SK-N-SH treated with all-trans-retinoic acid at 6 μM for 48 hours (cell line): ENCODE data around the gene GALE.

Source experiments
- ATAC-seq: fragments of 200-7000 bp; cut with Tn5 transposase; 3 replicates; pipeline ENCODE4 v1.9.1; 2020; ENCODE audit warnings: mild to moderate bottlenecking, moderate library complexity
- ARNTL ChIP-seq: fragments of 450-650 bp; formaldehyde crosslinking; IDR thresholded peaks from 2 replicates; pipeline ENCODE4 v1.5.0; 2020; ENCODE audit warnings: low read depth, mild to moderate bottlenecking, moderate library complexity, borderline replicate concordance
- BACH2 ChIP-seq: fragments of 250-450 bp; sonication (Bioruptor Pico); IDR thresholded peaks from 2 replicates; pipeline ENCODE4 v1.9.0; 2021; ENCODE audit warnings: mild to moderate bottlenecking, borderline replicate concordance
- CSDC2 ChIP-seq: fragments of 250-450 bp; sonication (Bioruptor Pico); IDR thresholded peaks from 2 replicates; pipeline ENCODE4 v1.5.0; 2020; ENCODE audit warnings: mild to moderate bottlenecking, moderate library complexity
- ESRRG ChIP-seq: fragments of 250-450 bp; sonication (Bioruptor Pico); IDR thresholded peaks from 2 replicates; pipeline ENCODE4 v1.6.1; 2021; ENCODE audit warnings: mild to moderate bottlenecking
- GLIS3 ChIP-seq: fragments of 250-450 bp; sonication (Bioruptor Pico); IDR thresholded peaks from 2 replicates; pipeline ENCODE4 v1.5.0; 2020; ENCODE audit warnings: mild to moderate bottlenecking, moderate library complexity
- ISL1 ChIP-seq: fragments of 250-450 bp; sonication (Bioruptor Pico); IDR thresholded peaks from 2 replicates; pipeline ENCODE4 v2.1.2; 2022; ENCODE audit warnings: mild to moderate bottlenecking, moderate library complexity
- OSR1 ChIP-seq: fragments of 250-450 bp; sonication (Bioruptor Pico); IDR thresholded peaks from 2 replicates; pipeline ENCODE4 v1.8.0; 2022; ENCODE audit warnings: moderate library complexity, mild to moderate bottlenecking, inconsistent platforms
- PPARA ChIP-seq: fragments of 250-450 bp; sonication (Bioruptor Pico); IDR thresholded peaks from 2 replicates; pipeline ENCODE4 v1.5.0; 2020; ENCODE audit warnings: mild to moderate bottlenecking, borderline replicate concordance
- RARB ChIP-seq: fragments of 250-450 bp; sonication (Bioruptor Pico); IDR thresholded peaks from 2 replicates; pipeline ENCODE4 v1.8.0; 2021; ENCODE audit warnings: mild to moderate bottlenecking, moderate library complexity
- SNAI2 ChIP-seq: fragments of 250-450 bp; sonication (Bioruptor Pico); IDR thresholded peaks from 2 replicates; pipeline ENCODE4 v1.5.0; 2020; ENCODE audit warnings: mild to moderate bottlenecking, moderate library complexity
- TCF4 ChIP-seq: fragments of 250-450 bp; sonication (Bioruptor Pico); IDR thresholded peaks from 2 replicates; pipeline ENCODE4 v1.8.0; 2021; ENCODE audit warnings: mild to moderate bottlenecking, moderate library complexity, borderline replicate concordance
- ZC3H10 ChIP-seq: fragments of 250-450 bp; sonication (Bioruptor Pico); IDR thresholded peaks from 2 replicates; pipeline ENCODE4 v1.5.1; 2021; ENCODE audit warnings: mild to moderate bottlenecking, moderate library complexity
- ZFP3 ChIP-seq: fragments of 250-450 bp; sonication (Bioruptor Pico); IDR thresholded peaks from 2 replicates; pipeline ENCODE4 v1.5.0; 2020; ENCODE audit warnings: mild to moderate bottlenecking, moderate library complexity
- ZFP30 ChIP-seq: fragments of 450-650 bp; formaldehyde crosslinking; IDR thresholded peaks from 2 replicates; pipeline ENCODE4 v1.5.0; 2022; ENCODE audit warnings: mild to moderate bottlenecking, moderate library complexity
- ZNF70 ChIP-seq: fragments of 450-650 bp; formaldehyde crosslinking; IDR thresholded peaks from 2 replicates; pipeline ENCODE4 v1.5.0; 2020; ENCODE audit warnings: mild to moderate bottlenecking, moderate library complexity
- ZNF8 ChIP-seq: fragments of 450-650 bp; formaldehyde crosslinking; IDR thresholded peaks from 2 replicates; pipeline ENCODE4 v1.5.0; 2020; ENCODE audit warnings: mild to moderate bottlenecking, moderate library complexity
- TF ChIP-seq, protein P1 (sequence below): fragments of 250-450 bp; sonication (Bioruptor Pico); IDR thresholded peaks from 2 replicates; pipeline ENCODE4 v1.8.0; 2020; ENCODE audit warnings: mild to moderate bottlenecking, moderate library complexity, borderline replicate concordance
- TF ChIP-seq, protein P2 (sequence below): fragments of 250-450 bp; sonication (Bioruptor Pico); IDR thresholded peaks from 2 replicates; pipeline ENCODE4 v1.8.0; 2021; ENCODE audit warnings: low read depth, mild to moderate bottlenecking, moderate library complexity, borderline replicate concordance
- TF ChIP-seq, protein P3 (sequence below): fragments of 250-450 bp; sonication (Bioruptor Pico); IDR thresholded peaks from 2 replicates; pipeline ENCODE4 v1.5.1; 2020; ENCODE audit warnings: low read depth, mild to moderate bottlenecking, moderate library complexity
- TF ChIP-seq, protein P4 (sequence below): fragments of 250-450 bp; sonication (Bioruptor Pico); IDR thresholded peaks from 2 replicates; pipeline ENCODE4 v1.5.1; 2021; ENCODE audit warnings: mild to moderate bottlenecking, moderate library complexity
- TF ChIP-seq, protein P5 (sequence below): fragments of 250-450 bp; sonication (Bioruptor Pico); IDR thresholded peaks from 2 replicates; pipeline ENCODE4 v1.5.0; 2020; ENCODE audit warnings: mild to moderate bottlenecking, moderate library complexity

Gene GALE

DNA sequence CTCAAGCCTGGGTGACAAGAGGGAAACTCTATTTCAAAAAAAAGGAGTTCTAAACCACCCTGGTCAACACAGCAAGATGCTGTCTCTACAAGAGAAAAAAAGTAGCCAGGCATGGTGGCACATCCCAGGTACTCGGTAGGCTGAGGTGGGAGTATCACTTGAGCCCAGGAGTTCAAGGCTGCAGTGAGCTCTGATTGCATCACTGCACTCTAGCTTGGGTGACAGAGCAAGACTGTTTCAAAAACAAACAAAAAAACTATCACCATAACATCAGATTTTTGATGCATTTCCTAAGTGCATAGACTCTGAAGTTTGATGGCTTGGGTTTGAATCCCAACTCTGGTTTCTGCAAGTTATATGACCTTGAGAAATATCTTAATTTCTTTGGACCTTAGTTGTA, 47.6 kb downstream of the GALE start (continued):
- TF ChIP-seq, protein P1, sequence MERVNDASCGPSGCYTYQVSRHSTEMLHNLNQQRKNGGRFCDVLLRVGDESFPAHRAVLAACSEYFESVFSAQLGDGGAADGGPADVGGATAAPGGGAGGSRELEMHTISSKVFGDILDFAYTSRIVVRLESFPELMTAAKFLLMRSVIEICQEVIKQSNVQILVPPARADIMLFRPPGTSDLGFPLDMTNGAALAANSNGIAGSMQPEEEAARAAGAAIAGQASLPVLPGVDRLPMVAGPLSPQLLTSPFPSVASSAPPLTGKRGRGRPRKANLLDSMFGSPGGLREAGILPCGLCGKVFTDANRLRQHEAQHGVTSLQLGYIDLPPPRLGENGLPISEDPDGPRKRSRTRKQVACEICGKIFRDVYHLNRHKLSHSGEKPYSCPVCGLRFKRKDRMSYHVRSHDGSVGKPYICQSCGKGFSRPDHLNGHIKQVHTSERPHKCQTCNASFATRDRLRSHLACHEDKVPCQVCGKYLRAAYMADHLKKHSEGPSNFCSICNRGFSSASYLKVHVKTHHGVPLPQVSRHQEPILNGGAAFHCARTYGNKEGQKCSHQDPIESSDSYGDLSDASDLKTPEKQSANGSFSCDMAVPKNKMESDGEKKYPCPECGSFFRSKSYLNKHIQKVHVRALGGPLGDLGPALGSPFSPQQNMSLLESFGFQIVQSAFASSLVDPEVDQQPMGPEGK (CRISPR knock-in tag) = no peak
- TF ChIP-seq SNAI2 (CRISPR knock-in tag) = no peak
- TF ChIP-seq ZFP30 = no peak
- TF ChIP-seq PPARA (CRISPR knock-in tag) = no peak
- TF ChIP-seq GLIS3 (CRISPR knock-in tag) = no peak
- TF ChIP-seq, all 23 proteins: peak for 0

DNA sequence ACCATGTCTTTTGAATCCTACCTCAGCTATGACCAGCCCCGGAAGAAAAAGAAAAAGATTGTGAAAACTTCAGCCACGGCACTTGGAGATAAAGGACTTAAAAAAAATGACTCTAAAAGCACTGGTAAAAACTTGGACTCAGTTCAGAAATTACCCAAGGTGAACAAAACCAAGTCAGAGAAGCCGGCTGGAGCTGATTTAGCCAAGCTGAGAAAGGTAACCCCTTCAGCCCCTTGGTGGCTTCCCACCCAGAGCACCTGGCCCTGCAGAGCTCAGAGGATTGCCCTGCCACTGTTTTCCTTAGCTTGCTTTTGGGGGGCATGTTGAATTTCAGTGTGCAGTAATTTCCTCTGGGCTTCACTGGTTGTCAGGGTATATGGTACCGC, 48.7 kb downstream of the GALE start:
- TF ChIP-seq TCF4 (no peak), ESRRG (CRISPR knock-in tag) (no peak), ZNF70 (no peak), SNAI2 (CRISPR knock-in tag) (no peak), RARB (CRISPR knock-in tag) (no peak), ISL1 (CRISPR knock-in tag) (no peak), ZC3H10 (CRISPR knock-in tag) (no peak), PPARA (CRISPR knock-in tag) (no peak), BACH2 (CRISPR knock-in tag) (no peak), OSR1 (CRISPR knock-in tag) (no peak), ARNTL (CRISPR knock-in tag) (no peak), ZFP3 (no peak), ZNF8 (CRISPR knock-in tag) (no peak), CSDC2 (CRISPR knock-in tag) (no peak), ZFP30 (no peak)
- TF ChIP-seq, protein P2, sequence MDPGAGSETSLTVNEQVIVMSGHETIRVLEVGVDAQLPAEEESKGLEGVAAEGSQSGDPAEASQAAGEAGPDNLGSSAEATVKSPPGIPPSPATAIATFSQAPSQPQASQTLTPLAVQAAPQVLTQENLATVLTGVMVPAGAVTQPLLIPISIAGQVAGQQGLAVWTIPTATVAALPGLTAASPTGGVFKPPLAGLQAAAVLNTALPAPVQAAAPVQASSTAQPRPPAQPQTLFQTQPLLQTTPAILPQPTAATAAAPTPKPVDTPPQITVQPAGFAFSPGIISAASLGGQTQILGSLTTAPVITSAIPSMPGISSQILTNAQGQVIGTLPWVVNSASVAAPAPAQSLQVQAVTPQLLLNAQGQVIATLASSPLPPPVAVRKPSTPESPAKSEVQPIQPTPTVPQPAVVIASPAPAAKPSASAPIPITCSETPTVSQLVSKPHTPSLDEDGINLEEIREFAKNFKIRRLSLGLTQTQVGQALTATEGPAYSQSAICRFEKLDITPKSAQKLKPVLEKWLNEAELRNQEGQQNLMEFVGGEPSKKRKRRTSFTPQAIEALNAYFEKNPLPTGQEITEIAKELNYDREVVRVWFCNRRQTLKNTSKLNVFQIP (CRISPR knock-in tag) = no peak
- TF ChIP-seq, protein P1 (CRISPR knock-in tag) = no peak
- TF ChIP-seq, protein P3, sequence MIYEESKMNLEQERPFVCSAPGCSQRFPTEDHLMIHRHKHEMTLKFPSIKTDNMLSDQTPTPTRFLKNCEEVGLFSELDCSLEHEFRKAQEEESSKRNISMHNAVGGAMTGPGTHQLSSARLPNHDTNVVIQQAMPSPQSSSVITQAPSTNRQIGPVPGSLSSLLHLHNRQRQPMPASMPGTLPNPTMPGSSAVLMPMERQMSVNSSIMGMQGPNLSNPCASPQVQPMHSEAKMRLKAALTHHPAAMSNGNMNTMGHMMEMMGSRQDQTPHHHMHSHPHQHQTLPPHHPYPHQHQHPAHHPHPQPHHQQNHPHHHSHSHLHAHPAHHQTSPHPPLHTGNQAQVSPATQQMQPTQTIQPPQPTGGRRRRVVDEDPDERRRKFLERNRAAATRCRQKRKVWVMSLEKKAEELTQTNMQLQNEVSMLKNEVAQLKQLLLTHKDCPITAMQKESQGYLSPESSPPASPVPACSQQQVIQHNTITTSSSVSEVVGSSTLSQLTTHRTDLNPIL = no peak
- TF ChIP-seq, protein P4, sequence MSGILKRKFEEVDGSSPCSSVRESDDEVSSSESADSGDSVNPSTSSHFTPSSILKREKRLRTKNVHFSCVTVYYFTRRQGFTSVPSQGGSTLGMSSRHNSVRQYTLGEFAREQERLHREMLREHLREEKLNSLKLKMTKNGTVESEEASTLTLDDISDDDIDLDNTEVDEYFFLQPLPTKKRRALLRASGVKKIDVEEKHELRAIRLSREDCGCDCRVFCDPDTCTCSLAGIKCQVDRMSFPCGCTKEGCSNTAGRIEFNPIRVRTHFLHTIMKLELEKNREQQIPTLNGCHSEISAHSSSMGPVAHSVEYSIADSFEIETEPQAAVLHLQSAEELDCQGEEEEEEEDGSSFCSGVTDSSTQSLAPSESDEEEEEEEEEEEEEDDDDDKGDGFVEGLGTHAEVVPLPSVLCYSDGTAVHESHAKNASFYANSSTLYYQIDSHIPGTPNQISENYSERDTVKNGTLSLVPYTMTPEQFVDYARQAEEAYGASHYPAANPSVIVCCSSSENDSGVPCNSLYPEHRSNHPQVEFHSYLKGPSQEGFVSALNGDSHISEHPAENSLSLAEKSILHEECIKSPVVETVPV (CRISPR knock-in tag) = no peak
- TF ChIP-seq, protein P5, sequence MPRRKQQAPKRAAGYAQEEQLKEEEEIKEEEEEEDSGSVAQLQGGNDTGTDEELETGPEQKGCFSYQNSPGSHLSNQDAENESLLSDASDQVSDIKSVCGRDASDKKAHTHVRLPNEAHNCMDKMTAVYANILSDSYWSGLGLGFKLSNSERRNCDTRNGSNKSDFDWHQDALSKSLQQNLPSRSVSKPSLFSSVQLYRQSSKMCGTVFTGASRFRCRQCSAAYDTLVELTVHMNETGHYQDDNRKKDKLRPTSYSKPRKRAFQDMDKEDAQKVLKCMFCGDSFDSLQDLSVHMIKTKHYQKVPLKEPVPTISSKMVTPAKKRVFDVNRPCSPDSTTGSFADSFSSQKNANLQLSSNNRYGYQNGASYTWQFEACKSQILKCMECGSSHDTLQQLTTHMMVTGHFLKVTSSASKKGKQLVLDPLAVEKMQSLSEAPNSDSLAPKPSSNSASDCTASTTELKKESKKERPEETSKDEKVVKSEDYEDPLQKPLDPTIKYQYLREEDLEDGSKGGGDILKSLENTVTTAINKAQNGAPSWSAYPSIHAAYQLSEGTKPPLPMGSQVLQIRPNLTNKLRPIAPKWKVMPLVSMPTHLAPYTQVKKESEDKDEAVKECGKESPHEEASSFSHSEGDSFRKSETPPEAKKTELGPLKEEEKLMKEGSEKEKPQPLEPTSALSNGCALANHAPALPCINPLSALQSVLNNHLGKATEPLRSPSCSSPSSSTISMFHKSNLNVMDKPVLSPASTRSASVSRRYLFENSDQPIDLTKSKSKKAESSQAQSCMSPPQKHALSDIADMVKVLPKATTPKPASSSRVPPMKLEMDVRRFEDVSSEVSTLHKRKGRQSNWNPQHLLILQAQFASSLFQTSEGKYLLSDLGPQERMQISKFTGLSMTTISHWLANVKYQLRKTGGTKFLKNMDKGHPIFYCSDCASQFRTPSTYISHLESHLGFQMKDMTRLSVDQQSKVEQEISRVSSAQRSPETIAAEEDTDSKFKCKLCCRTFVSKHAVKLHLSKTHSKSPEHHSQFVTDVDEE = no peak
- no peak for ATAC-seq
